Sigmoid colon (tissue), 7 donors: ENCODE measurements around the gene SPAG8. TPM values are rescaled to one million over a fixed set of nuclear protein-coding genes. Genes with fewer than 3 reads are reported as not detected.

Source experiments
- DNase-seq: peaks from one replicate; pipeline ENCODE4 v3.0.0-alpha.2; 2019
- H3K27ac ChIP-seq, 4 donors: fragments of 200-600 bp; sonication (generic); one replicate each; pipeline ENCODE4 v1.5.1; 2016 to 2019; ENCODE audit warnings: mild to moderate bottlenecking in 1 of 4
- H3K27me3 ChIP-seq, 3 donors: fragments of 200-600 bp; sonication (generic); one replicate each; pipeline ENCODE4 v1.5.1; 2019; ENCODE audit warnings: mild to moderate bottlenecking in 1 of 3
- H3K36me3 ChIP-seq, 4 donors: fragments of 200-600 bp; sonication (generic); one replicate each; pipeline ENCODE4 v1.5.1; 2016 to 2019
- H3K4me1 ChIP-seq, 4 donors: fragments of 200-600 bp; sonication (generic); one replicate each; pipeline ENCODE4 v1.5.1; 2017 to 2019
- H3K4me3 ChIP-seq, 4 donors: fragments of 200-600 bp; sonication (generic); one replicate each; pipeline ENCODE4 v1.5.1; 2017 to 2019; ENCODE audit warnings: mild to moderate bottlenecking in 2 of 4, moderate library complexity in 1 of 4
- H3K9me3 ChIP-seq, 4 donors: fragments of 200-600 bp in 3 of 4; sonication (generic) in 3 of 4; one replicate each; pipeline versions ENCODE4 v1.5.1 to v1.6.1; 2013 to 2019
- CTCF ChIP-seq, 4 experiments: fragments of 450-650 bp in 3 of 4; fragments of 200-600 bp in 1 of 4; IDR thresholded peaks; one replicate each; pipeline ENCODE4 v1.5.1; 2016 to 2019; ENCODE audit warnings: antibody characterized with exemption in 4 of 4, mild to moderate bottlenecking in 3 of 4, moderate library complexity in 2 of 4
- EP300 ChIP-seq, 4 donors: sonication (generic); formaldehyde crosslinking; IDR thresholded peaks; one replicate each; pipeline ENCODE4 v1.6.1; 2017; ENCODE audit warnings: antibody characterized with exemption in 4 of 4
- POLR2A ChIP-seq, 2 donors: fragments of 450-650 bp; IDR thresholded peaks; one replicate each; pipeline ENCODE4 v1.6.1; 2016; ENCODE audit warnings: antibody characterized with exemption in 2 of 2, mild to moderate bottlenecking in 2 of 2, moderate library complexity in 2 of 2
- POLR2AphosphoS5 ChIP-seq, 4 donors: sonication (generic); formaldehyde crosslinking; IDR thresholded peaks; one replicate each; pipeline ENCODE4 v1.6.1; 2017; ENCODE audit warnings: antibody characterized with exemption in 4 of 4
- WGBS, 2 donors: extraction: QIAGEN DNeasy Blood & Tissue Kit; methylation state at CpG; one replicate each; pipeline ENCODE4 v1.1.7; 2013; 5-methylcytosine and 5-hydroxymethylcytosine counted together
- intact Hi-C: fragments of 100-400 bp; cut with DNase I; formaldehyde crosslinking; loops from one replicate; pipeline ENCODE4 v1.15.1; 2023
- polyA plus RNA-seq, 3 donors: library from polyadenylated mRNA; stranded (reverse); fragments of 200-250 nt; gene quantifications; one replicate each; pipeline ENCODE4 v1.2.3, GENCODE V29; 2013
- total RNA-seq, 4 donors: library from RNA; depleted of rRNA; stranded (reverse); fragments of >200 nt; gene quantifications; one replicate each; pipeline ENCODE4 v1.1.0, GENCODE V29; 2016
- donor health status: healthy with polysubstance abuse.
- donor health status: Bipolar disorder and iron deficiency.
- donor health status: healthy.

The SPAG8 gene
- total and polyA plus RNA-seq, 7 donors = 1.1 to 2.8 (median 2.3) TPM; not detected in 2

DNA sequence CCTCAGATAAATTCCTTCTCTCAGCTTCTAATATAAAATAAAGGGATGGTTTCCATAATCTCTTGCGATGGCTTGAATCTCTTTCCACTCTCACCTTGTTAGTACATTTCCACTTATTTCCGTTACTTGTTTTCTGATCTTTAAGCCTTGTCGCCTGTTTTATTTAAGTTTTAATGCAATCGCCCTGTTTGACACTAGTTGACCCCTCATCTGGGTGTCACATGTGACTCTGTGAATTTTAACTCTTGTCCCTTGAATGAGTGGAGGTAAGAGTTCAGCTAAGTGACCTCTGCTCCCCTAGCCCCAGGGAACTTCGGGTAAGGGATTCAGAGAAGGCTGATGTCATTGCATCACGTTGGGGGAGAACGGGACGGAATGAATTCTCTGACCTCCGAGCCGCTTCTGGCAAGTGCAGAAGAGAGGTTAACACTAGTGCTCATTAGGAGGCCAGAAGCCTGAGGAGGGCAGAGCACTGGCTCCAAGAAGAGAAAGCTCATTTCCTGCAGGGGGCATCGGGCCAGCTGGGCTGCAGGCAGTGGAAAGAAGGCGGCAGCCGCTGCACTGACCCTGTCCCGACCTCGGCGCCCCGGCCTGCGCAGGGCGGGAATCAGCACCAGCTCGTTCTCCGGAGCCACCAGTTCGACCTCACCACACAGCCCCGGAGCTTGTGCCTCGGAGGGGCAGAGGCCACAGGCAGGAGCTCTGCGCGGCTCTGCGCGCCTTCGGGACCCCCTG, 2.2 kb upstream of the SPAG8 start:
- H3K9me3 ChIP-seq = no peaks in the 10 kb centered on the region
- peaks cover 0 to 8% (median under 1%) of the 10 kb centered on the region in 4 donors for H3K36me3 ChIP-seq
- peak overlapping the region; percentile 98 to 100 (median 98) for H3K27ac ChIP-seq
- TF ChIP-seq CTCF (IDR thresholded peaks at IDR 0.05) (peak in 1 of 4 experiments; percentile 27), POLR2AphosphoS5 (IDR thresholded peaks at IDR 0.05) (peak in 3 of 4 donors; percentile 1 to 35 (median 19)), POLR2A (IDR thresholded peaks at IDR 0.05) (no peak), EP300 (IDR thresholded peaks at IDR 0.05) (no peak)
- 3 to 8% methylated on average over 29 of the region's 29 CpGs for WGBS, 2 donors
- H3K4me1 ChIP-seq = peaks cover 0 to 36% (median 32%) of the 10 kb centered on the region in 4 donors
- peak; percentile 86 for DNase-seq
- intact Hi-C loops = loop anchor here (2.0 to 5.0 kb wide), 3 partner anchors 15 to 157 kb away; partner anchors contain the start of genes FAM221B, GBA2, RGP1 and TMEM8B
- peak overlapping the region; percentile 82 to 99 (median 98) for H3K4me3 ChIP-seq
- H3K27me3 ChIP-seq = no peaks in the 10 kb centered on the region

- Histone ChIP-seq H3K27me3 (no peaks in the 10 kb centered on the region), H3K27ac (peak overlapping the region; percentile 98 to 100 (median 98)), H3K4me1 (peaks cover 0 to 36% (median 32%) of the 10 kb centered on the region in 4 donors), H3K36me3 (peaks cover 0 to 15% (median 6%) of the 10 kb centered on the region in 4 donors), H3K4me3 (peak overlapping the region in 1 of 4 donors; percentile 99), H3K9me3 (no peaks in the 10 kb centered on the region)
- 53 to 85% methylated on average over 10 of the region's 10 CpGs for WGBS, 2 donors
- intact Hi-C loops = loop anchor here (2.0 to 5.0 kb wide), 3 partner anchors 15 to 157 kb away; partner anchors contain the start of genes FAM221B, GBA2, RGP1 and TMEM8B
- DNase-seq = no peak
- TF ChIP-seq CTCF (IDR thresholded peaks at IDR 0.05) (no peak), POLR2A (IDR thresholded peaks at IDR 0.05) (no peak), POLR2AphosphoS5 (IDR thresholded peaks at IDR 0.05) (no peak), EP300 (IDR thresholded peaks at IDR 0.05) (no peak)
Measured at GRCh38 chr9:35813434-35814105, 1.5 kb upstream of the SPAG8 start.

- TF ChIP-seq POLR2AphosphoS5 (IDR thresholded peaks at IDR 0.05) = no peak
- no peak for TF ChIP-seq EP300 (IDR thresholded peaks at IDR 0.05)
- TF ChIP-seq POLR2A (IDR thresholded peaks at IDR 0.05) = no peak
- H3K27me3 ChIP-seq = no peaks in the 10 kb centered on the region
- 12 to 18% methylated on average over 12 of the region's 12 CpGs for WGBS, 2 donors
- H3K4me3 ChIP-seq = peak overlapping the region; percentile 26 to 60 (median 49)
- peaks cover 0 to 36% (median 15%) of the 10 kb centered on the region in 4 donors for H3K36me3 ChIP-seq
- intact Hi-C loops = loop anchor here (1.0 to 5.0 kb wide), 2 partner anchors 20 to 64 kb away; partner anchors contain the start of genes GBA2, NPR2 and RGP1
- H3K27ac ChIP-seq = peak overlapping the region; percentile 80 to 99 (median 98)
- DNase-seq = peak; percentile 74
- no peaks in the 10 kb centered on the region for H3K9me3 ChIP-seq
- peaks cover 0 to 36% (median 32%) of the 10 kb centered on the region in 4 donors for H3K4me1 ChIP-seq
Measured at GRCh38 chr9:35811381-35812024, 559 bp downstream of the SPAG8 start.

GRCh38 chr9:35810122-35810521, 1.9 kb downstream of the SPAG8 start:
- no peak for DNase-seq

More at GRCh38 chr9:35810122-35810521, 1.9 kb downstream of the SPAG8 start:
- intact Hi-C loops = loop anchor here (5.0 kb wide), 1 partner anchor 63 kb away; the partner anchor contains the start of genes GBA2 and RGP1
- Histone ChIP-seq H3K4me1 (peaks cover 0 to 36% (median 32%) of the 10 kb centered on the region in 4 donors), H3K9me3 (no peaks in the 10 kb centered on the region), H3K4me3 (no peak overlapping the region), H3K36me3 (peaks cover 0 to 50% (median 20%) of the 10 kb centered on the region in 4 donors), H3K27ac (no peak overlapping the region), H3K27me3 (no peaks in the 10 kb centered on the region)
- 91 to 96% methylated on average over 7 of the region's 7 CpGs for whole genome bisulfite sequencing, 2 donors
- TF ChIP-seq CTCF (IDR thresholded peaks at IDR 0.05) (no peak), POLR2AphosphoS5 (IDR thresholded peaks at IDR 0.05) (no peak), EP300 (IDR thresholded peaks at IDR 0.05) (no peak), POLR2A (IDR thresholded peaks at IDR 0.05) (no peak)
